Suprapubic skin (tissue), 3 donors: ENCODE results near the gene TMPRSS7.

Experiments
- POLR2AphosphoS5 ChIP-seq, 3 donors: sonication (generic); formaldehyde crosslinking; IDR thresholded peaks; one replicate each; pipeline ENCODE4 v1.6.1; 2017; ENCODE audit warnings: antibody characterized with exemption in 3 of 3
- TF ChIP-seq, protein P1 (sequence below), 2 donors: fragments of 200-600 bp in 1 of 2; fragments of 450-650 bp in 1 of 2; sonication (generic) in 1 of 2; IDR thresholded peaks; one replicate each; pipeline ENCODE4 v1.5.1; 2016 to 2019; ENCODE audit warnings: antibody characterized with exemption in 2 of 2, mild to moderate bottlenecking in 1 of 2, moderate library complexity in 1 of 2

DNA sequence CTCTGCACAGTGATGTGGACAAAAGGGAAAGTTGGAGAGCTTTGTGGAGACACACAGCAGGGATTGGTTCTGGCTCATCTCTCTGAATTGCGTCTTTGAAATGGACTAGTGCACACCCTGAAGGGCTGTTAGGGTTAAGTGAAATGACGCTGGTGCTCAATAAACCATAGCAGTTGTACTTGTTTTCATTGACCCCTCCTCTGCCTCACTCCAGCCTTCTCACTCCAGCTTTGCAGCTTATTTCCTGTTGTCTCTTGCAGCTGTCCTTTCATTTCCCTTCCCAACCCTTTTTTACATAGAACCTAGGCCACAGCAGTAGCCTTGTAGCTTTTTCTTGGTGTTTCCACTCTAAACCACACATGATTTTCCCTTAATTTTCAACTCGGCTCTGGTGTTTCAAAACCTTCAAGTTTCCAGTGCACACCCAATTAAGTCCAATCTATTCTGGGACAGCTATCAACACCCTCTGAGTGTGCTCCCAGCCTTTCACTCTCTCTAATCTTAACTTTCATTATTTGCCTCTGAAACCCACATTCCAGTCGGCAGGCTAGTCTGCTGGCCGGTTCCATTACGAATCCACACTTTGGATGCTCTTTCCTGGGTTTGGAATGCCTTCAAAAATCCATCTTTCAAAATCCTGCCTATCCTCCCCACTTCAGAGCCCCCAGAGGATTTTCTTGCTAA, 58.1 kb downstream of the TMPRSS7 start:
- TF ChIP-seq, protein P1, sequence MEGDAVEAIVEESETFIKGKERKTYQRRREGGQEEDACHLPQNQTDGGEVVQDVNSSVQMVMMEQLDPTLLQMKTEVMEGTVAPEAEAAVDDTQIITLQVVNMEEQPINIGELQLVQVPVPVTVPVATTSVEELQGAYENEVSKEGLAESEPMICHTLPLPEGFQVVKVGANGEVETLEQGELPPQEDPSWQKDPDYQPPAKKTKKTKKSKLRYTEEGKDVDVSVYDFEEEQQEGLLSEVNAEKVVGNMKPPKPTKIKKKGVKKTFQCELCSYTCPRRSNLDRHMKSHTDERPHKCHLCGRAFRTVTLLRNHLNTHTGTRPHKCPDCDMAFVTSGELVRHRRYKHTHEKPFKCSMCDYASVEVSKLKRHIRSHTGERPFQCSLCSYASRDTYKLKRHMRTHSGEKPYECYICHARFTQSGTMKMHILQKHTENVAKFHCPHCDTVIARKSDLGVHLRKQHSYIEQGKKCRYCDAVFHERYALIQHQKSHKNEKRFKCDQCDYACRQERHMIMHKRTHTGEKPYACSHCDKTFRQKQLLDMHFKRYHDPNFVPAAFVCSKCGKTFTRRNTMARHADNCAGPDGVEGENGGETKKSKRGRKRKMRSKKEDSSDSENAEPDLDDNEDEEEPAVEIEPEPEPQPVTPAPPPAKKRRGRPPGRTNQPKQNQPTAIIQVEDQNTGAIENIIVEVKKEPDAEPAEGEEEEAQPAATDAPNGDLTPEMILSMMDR (IDR thresholded peaks at IDR 0.05), result no peak
- TF ChIP-seq POLR2AphosphoS5 (IDR thresholded peaks at IDR 0.05), result no peak
